ENCODE data around the gene PCLO.

The PCLO gene

DNA sequence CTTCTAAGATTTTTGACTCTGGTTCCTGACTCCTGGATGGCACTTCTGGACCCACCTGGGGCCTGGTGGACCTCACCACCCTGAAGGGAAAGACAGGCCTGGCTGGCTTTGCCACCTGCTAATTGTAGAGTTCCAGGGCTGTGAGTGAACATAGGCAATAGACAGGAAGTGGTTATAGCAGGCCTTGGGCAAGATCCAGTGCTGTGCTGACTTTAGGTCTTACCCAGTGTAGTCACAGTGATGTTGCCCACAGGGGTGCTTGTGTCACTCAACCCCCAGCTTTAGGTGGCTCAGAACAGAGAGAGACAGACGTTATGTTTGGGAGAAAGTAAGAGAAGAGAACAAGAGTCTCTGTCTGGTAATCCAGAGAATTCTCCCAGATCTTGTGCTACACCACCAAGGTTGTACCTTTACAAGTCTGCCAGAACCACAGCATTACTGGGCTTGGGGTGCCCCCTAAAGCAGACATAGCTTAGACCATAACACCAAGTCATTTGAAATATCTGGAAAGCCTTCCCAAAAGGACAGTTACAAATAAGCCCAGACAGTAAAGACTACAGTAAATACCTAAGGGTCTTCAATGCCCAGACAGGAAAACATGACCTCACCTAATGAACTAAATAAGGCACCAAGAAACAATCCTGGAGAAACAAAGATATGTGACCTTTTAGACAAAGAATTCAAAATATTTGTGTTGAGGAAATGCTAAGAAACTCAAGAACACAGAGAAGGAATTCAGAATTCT is 303.4 kb downstream of the PCLO start:
- FAIRE-seq (no peak), DNase-seq (ENCODE audit: insufficient read length, low spot score) (no peak)

DNA sequence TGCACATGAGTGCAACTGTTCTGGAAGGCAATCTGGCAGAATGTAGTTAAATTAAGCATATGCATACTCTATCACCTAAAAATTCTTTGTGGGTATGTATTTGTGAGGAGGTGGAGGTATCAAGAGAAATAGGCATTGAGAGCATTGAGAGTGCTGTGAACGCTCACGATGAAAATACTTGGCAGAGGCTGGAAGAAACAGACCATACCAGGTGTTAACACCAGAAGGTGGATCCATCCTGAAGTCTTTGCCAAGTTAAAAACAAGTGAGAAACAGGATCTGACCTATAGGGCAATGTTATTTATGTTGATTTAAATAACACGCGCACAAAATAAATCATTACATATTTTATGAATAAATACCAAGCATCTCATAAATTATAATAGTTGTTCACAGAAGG is 311.6 kb downstream of the PCLO start:
- DNase-seq (ENCODE audit: insufficient read length, low spot score): no peak
- no peak for FAIRE-seq

DNA sequence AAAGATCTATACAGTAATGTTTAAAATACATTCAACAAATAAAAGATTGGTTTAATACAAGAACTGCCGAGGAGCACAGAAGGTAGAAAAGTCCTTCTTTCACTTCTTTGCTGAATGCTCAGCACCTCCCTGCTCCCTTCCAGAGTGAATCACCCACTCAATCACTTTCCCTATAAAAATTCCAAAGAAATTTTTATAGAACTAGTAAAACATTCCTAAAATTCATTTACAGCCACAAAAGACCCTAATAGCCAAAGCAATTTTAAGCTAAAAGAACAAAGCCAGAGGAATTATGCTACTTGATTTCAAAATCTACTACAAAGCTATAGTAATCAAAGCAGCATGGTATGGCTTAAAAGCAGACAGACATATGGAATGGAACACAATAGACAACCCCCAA is 320.9 kb downstream of the PCLO start:
- no peak for FAIRE-seq
- DNase-seq (ENCODE audit: insufficient read length, low spot score): peak; percentile 3

DNA sequence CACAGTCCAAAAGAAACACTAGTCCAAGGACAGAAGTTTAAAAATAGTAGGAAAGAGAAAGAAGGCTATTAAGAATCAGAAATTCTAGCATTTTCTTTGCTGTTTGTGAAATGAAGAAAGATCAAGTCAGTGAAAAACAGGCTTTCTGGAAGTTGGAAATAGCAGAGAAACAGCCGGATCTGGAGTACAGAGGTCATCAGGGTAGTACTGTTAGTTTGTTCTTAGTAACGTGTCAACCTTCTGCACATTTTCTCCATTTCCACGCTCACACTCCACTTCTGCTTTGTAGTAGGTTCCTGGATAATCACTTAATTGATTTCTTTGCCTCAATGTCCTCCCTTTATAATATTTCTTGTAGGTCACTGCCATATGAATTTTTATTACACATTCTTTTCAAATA is 322.6 kb downstream of the PCLO start:
- FAIRE-seq: no peak
- no peak for DNase-seq (ENCODE audit: insufficient read length, low spot score)

DNA sequence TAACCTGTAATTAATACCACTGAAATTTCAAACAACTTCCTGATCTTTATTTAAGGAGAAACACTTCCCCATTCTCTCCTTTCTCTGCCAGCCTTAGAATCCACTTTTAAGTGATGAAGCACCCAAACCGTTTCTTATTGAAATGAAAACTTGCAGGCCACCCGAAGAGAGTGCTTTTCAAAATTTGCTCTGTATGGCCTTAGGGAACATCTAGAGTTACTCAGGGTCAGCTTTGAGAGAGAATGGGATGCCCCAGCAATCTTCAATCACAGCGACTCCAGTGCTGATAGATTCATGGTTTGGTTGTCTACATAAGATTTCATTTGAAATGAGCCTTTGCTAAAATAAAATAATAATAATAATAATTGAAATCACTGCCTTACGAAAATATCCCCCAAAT is 323.1 kb downstream of the PCLO start:
- no peak for DNase-seq (ENCODE audit: insufficient read length, low spot score)

DNA sequence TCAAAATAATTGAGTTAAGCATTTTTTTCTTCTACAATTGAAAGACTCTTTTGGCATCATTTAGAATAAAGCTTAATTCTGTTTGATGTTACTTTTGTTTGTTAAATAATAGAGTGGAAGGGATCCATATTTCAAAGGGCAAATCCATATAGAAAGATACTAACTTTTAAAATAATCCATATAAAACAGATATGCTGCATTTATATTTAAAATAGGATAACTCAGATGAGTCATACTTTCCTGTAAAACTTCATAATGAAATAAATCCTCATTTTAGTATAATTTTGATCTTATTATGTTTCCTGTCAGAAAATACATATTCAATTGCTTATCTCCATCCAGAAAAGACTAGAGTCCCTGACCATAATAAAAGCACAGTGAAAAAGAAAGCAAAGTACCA is 323.6 kb downstream of the PCLO start:
- FAIRE-seq (no peak), DNase-seq (ENCODE audit: insufficient read length, low spot score) (no peak)

More for the DNA sequence above, 323.1 kb downstream of the PCLO start:
- FAIRE-seq: no peak

DNA sequence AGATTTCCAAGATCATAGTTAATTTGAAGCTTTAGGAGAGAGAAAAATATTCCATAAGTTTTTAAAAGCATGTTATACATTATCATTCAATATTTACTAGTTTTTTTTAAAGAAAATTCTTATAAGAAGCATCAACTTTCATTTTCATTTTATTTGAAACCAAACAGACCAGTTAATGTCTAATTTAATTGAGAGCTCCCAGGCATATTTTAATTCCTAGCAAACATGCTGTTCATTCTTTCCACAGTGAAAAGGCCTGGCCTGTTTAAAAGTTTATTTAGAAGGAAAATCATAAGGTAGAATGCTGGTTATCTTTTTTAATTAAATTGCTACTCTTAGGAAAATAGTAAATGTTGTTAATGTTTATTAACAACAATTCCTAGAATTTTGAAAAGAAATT is 324.4 kb downstream of the PCLO start:
- no peak for FAIRE-seq

DNA sequence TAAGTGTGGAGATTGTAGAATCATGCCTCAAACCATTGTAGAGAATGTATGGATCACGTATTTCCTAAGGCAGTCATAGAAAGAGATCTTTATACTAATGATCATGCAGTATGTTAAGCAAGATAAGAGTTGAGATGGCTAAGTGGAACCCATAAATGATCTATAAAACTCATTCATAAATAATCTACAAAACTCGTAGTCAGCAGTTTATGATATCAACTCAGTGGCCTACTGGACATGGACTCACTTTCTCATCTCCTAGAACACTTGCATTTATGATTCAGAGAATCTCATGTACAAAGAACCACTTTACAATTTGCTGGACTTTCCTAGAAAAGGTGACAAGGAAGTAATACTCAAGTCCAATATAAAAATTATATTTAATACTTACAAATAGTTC is 339.6 kb downstream of the PCLO start:
- no peak for FAIRE-seq

More for the DNA sequence above, 324.4 kb downstream of the PCLO start:
- DNase-seq (ENCODE audit: insufficient read length, low spot score): no peak

DNA sequence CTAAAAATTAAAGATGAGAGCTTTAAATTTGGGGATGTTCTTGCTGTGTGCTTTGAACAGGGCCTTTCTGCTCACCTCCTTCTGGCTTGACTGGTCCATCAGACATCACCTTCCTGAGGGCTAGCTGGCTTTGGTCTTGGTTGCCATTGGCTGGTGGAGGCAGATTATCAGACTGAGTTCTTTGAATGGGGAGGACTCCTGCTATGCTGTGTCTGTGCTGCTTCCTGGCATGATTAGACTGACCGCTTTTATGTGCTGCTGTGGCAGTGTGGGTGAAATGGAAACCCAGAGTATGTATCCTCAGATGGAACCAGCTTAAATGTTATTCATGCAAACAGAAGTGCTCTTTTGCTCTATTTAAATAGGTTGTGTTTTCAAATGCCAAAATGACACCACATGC is 341.6 kb downstream of the PCLO start:
- FAIRE-seq: no peak
- no peak for DNase-seq (ENCODE audit: insufficient read length, low spot score)

More for the DNA sequence above, 339.6 kb downstream of the PCLO start:
- no peak for DNase-seq (ENCODE audit: insufficient read length, low spot score)

DNA sequence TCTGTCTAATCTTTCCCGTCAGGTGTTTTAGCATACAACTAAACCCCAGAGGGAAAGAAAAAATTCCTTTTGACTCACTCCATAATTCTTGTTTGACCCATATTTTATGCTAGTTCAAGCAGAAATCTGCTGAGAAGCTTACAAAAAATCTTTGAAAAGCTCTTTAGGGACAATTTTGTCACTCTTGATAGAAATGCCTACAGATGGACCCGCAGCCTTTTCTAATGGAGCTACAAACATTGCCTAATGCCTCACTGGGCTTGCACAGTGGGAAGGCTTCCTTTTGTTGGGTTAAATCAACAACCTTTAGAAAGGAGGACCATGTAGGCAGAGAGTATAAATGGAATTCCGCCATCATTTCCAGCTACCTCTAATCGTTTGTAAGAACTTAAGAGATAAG is 344.5 kb downstream of the PCLO start:
- FAIRE-seq (no peak), DNase-seq (ENCODE audit: insufficient read length, low spot score) (no peak)

DNA sequence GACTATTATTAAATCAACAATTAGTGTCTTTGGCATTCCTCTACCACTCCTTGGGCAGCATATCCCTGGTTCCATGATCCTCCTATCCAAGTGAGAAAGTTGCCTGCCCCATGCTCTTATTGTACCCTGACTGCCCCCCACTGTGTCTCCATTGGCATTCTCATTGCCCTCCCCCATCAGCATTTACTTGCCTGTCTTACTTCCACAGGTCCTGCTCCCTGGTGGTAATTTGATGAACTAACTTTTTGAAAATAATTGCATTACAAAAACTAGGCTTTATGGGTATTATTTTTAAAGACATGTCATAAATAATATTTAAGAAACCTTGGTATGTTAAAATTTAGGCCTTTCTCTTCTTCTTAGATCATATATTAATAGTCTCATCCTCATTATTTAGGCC is 346.4 kb downstream of the PCLO start:
- FAIRE-seq: no peak
- no peak for DNase-seq (ENCODE audit: insufficient read length, low spot score)

DNA sequence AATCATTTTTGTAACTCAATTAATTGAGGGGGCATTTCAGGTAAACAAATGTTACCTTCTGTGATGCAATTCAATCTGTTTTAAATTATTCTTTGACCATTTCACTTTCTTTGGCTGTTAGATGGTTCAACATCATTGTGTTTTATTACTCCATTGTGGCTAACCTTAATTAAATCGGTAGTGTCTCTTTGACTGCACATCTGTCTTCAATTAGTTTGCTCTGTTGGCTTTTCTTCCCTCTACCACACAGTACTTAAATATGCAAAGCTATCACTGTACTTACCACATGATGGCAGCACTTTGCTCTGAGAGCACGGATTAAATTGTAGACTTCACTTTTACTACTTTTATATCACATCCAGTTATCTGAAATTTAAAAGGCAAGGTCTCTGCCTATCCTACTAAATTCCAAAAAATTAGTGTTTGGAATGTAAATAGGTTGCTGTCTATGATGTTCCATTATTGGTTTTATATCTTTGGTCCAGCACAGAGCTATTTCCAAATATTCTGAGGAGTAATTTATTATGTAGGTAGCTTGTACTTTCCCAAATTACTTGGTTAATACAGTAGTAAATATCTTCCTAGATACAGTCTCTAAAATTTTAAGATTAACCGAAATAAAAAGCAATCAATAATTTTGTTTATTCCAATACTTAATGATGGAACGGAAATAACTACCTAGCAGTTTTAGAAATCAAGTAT is 352.0 kb downstream of the PCLO start:
- peak; percentile 15 for DNase-seq (ENCODE audit: insufficient read length, low spot score)
- FAIRE-seq: no peak

DNA sequence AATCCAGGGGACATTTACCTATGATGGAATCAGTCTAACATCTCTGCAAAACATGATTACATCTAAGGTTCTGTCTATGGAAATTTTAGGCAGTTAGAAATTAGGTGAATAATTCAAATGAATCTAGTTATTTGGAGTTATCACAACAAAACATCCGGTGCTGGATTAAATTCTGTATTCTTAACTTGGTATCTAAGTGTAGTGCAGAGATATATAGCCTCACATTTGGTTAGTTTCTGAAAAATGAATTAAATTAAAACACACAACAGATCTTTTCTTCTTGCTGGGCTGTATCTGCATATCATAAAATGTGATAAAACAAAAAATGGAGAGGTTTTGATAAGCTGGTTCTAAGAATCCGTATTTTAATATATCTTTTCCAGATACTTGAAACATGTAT is 354.1 kb downstream of the PCLO start:
- FAIRE-seq (no peak), DNase-seq (ENCODE audit: insufficient read length, low spot score) (no peak)

DNA sequence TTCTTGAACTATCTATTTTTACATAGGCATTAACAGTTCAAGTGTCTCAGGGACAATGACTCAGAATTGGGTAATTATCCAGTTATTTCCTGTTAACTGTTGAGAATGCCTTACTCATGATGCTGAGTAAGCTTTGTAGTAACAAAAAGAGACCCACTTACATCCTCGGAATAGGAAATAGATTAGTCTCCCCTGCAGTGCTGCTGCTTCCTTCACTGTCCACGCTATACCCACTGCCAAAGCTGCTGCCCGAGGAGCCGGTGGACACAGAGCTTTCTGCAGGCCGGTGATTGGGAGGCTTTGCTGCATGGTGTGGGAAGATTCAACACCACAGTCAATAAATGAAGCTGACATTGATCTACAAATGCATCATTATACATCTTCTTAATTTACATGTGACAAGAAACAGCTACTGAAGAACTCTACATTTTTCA is 357.1 kb downstream of the PCLO start:
- peak; percentile 32 for DNase-seq (ENCODE audit: insufficient read length, low spot score)

DNA sequence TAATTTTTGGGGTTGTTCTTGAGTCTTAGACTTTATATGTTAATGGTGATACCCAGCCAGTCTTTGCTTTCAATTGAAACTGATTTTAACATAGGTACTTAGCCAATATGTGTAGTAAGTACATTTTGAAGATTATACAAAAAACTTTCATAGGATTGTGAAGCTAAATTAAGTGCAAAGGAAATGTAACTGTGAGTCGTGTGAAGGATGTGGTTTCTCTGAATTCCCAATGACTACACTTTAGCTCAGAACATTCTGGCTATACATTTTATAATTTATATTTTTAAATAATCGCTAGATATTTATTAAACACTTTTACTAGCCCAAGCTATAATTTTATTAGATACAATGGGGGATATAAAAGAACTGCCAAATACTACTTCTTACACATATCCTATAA is 359.3 kb downstream of the PCLO start:
- FAIRE-seq (no peak), DNase-seq (ENCODE audit: insufficient read length, low spot score) (no peak)

More for the DNA sequence above, 357.1 kb downstream of the PCLO start:
- FAIRE-seq: no peak

DNA sequence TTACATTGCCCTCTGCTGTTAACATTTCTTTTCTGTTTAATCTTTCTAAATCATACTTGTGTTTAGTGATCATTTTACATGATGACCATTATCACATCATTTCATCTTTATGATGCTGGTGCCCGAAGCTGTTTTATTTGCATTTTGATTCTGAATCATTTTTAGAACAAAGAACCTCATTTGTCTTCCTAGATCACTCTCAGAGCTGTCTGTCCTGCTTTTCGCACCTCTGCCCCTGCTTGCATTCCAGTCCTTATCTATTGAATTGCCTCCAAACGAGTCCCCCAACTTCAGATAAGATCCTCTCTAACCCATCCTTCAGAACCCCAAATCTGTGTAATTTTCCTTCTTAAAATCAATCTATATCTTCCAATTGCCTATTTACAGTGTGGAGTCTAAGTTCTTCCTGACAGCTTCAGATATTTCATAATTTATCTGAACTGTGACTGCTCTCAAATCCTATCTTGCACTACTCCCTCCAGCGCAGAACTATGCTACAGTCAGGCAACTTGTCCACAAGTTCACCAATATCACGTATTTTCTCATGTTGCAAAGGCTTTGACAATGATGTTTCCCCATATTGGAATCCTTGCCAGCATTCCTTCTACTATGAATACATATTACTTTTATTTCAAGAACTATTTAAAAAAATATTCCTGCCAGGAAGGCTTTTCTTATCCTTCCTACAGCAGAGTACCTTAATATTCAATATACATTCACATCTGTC is 372.6 kb downstream of the PCLO start:
- no peak for FAIRE-seq

DNA sequence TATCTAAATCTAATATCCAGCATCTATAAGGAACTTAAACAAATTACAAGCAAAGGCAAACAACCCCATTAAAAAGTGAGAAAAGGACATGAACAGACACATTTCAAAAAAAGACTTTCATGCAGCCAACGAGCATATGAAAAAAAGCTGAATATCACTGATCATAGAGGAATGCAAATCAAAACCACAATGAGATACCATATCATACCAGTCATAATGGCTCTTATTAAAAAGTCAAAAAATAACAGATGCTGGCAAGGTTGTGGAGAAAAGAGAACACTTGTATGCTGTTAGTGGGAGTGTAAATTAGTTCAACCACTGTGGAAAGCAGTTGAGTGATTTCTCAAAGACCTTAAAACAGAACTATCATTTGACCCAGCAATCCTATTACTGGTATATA is 384.7 kb downstream of the PCLO start:
- FAIRE-seq: no peak
- DNase-seq (ENCODE audit: insufficient read length, low spot score): no peak

More for the DNA sequence above, 372.6 kb downstream of the PCLO start:
- DNase-seq (ENCODE audit: insufficient read length, low spot score): no peak

DNA sequence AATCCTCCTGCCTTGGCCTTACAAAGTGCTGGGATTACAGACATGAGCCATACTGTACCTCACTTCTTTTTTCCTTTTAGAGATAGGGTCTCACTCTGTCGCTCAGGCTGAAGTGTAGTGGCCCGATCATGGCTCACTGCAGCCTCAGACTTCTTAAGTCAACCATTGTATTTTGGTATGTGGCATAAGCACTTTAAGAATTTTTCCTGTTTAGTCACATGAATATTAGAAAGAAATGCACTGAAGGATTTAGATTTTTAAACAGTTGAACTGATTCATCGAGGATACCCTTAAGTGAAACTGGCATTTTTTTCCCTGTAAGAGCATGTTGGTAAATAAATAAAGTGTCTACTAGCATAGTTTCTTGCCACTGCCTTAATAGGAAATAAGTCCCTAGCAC is 399.8 kb downstream of the PCLO start:
- no peak for FAIRE-seq
- no peak for DNase-seq (ENCODE audit: insufficient read length, low spot score)

DNA sequence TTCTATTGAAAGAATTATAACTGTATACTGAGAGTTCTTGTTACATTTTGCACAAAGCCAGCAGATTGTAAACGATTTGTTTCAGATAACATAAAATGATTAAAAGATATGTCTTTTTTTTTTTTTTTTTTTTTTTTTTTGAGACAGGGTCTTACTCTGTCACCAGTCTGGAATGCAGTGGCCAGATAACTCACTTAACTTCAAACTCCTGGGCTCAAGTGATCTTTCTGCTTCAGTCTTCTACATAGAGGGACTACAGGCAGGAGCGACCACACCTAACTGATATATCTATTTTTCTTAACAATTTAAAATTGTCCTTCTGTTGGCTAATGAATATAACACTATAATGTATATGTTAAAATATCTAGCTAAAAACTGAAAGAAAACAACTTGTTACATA is 401.9 kb downstream of the PCLO start:
- DNase-seq (ENCODE audit: insufficient read length, low spot score) (no peak), FAIRE-seq (no peak)

DNA sequence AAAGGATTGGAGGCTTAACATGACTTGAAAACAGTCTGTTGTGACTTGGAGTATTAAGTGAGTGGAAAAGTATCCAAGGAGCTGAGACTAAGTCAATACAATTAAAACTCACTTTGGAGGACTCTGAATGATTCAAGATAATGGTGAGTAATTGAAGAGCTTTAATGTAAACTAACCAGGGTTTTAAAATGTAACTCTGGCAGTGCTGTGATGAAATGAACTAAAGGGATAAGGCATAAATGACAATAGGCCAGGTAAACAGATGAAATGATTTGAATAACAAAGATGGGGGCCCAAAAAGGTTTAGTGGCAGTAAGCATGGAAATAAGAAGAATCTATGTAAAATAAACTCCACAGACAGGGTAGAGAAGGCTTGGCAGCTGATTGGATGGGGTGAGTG is 402.6 kb downstream of the PCLO start:
- DNase-seq (ENCODE audit: insufficient read length, low spot score) (no peak), FAIRE-seq (no peak)

DNA sequence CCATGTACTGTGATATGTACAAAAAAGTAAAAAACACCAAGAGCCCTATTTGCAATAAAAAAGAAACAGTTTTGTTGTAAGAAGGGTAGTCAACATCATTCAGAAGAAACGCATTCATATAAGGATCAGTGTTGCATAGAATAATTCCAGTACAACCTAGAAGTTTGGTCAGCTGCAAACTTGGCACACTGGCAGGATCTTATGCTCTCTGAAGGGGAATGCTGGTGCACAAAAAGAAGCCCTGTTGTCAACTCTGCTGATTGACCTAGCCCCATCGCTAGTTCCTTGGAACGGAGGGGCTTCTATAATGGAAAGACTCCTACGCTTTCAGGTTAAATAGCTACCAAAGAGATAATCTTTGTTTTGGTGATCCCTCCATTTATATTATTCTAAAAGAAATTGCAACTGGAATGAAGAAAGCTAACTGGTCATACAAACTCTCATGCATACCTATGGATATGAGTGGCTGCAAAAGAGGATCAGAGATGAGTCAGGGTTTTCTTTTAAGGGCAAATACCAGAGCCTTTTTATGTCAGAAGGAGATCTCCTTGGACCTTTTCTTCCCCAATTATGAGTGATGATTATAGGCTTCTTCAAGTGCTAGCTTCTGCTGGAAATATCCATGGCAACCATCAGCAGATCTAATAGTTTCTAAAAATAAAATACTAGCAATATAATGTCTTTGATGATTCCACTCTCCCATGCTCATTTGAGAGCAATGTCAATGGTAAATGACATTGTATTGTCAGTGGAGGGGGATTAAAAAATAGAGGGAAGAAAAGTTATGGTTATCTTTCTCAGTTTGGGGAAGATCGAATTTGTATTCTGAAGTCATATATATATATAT is 406.8 kb downstream of the PCLO start:
- FAIRE-seq (no peak), DNase-seq (ENCODE audit: insufficient read length, low spot score) (no peak)
